Stimulated activated CD8-positive, alpha-beta memory T cell treated with anti-CD3 and anti-CD28 coated beads, Interleukin-7, amount 100 ng/mL, for 4 hours (primary cell): Measurements from ENCODE around the gene TIMM17A.
"Not testable (repeated sequence)": the region's sequence is repeated elsewhere in the genome, so short reads cannot be mapped to it uniquely, and the experiment has no call there.

ENCODE experiments used
- DNase-seq, 2 donors: peaks; one replicate each; pipeline ENCODE4 v3.0.0-alpha.2; 2020; ENCODE audit warnings: low read depth in 2 of 2

The TIMM17A gene

GRCh38 chr1:201940316-201940715, 15.0 kb upstream of the TIMM17A start:
- not testable (repeated sequence) for DNase-seq

GRCh38 chr1:201941420-201942128, 13.7 kb upstream of the TIMM17A start:
- no peak for DNase-seq

- DNase-seq: no peak
These were observed 13.2 kb upstream of the TIMM17A start for GRCh38 chr1:201942129-201942495.

GRCh38 chr1:201944002-201944401, 11.3 kb upstream of the TIMM17A start:
- no peak for DNase-seq

GRCh38 chr1:201944639-201945038, 10.7 kb upstream of the TIMM17A start:
- DNase-seq: no peak

- DNase-seq: no peak
These were observed 10.1 kb upstream of the TIMM17A start for GRCh38 chr1:201945157-201945556.

GRCh38 chr1:201945863-201946223, 9.5 kb upstream of the TIMM17A start:
- DNase-seq: no peak

- DNase-seq: no peak
These were observed 8.9 kb upstream of the TIMM17A start, which contains the start of gene LMOD1 for GRCh38 chr1:201946224-201946908. TSS of gene LMOD1 (minus strand) at chr1:201946548. CDS start at chr1:201946340, 208 bp downstream.

GRCh38 chr1:201947697-201948008, 7.7 kb upstream of the TIMM17A start:
- no peak for DNase-seq

GRCh38 chr1:201949491-201949890, 5.8 kb upstream of the TIMM17A start:
- DNase-seq: no peak

GRCh38 chr1:201954263-201955008, 867 bp upstream of the TIMM17A start:
- peak in 1 of 2 donors; percentile 2 for DNase-seq

- DNase-seq: no peak
These were observed 433 bp downstream of the TIMM17A start for GRCh38 chr1:201955729-201956143.

GRCh38 chr1:201958348-201958747, 3.0 kb downstream of the TIMM17A start:
- no peak for DNase-seq

- DNase-seq: not testable (repeated sequence)
These were observed 7.1 kb downstream of the TIMM17A start for GRCh38 chr1:201962382-201962781.

- no peak for DNase-seq
These were observed 9.0 kb downstream of the TIMM17A start for GRCh38 chr1:201964261-201964660.

- DNase-seq: no peak
These were observed 10.9 kb downstream of the TIMM17A start for GRCh38 chr1:201966171-201966570.

- DNase-seq: no peak
These were observed 13.1 kb downstream of the TIMM17A start for GRCh38 chr1:201968202-201968925.

GRCh38 chr1:201970334-201971159, 15.2 kb downstream of the TIMM17A start:
- no peak for DNase-seq

- peak; percentile 12 to 62 for DNase-seq
These were observed 26.8 kb downstream of the TIMM17A start for GRCh38 chr1:201982082-201982622.

GRCh38 chr1:201982623-201983379, 27.5 kb downstream of the TIMM17A start, which contains the start of gene RNPEP:
TSS of gene RNPEP (plus strand) at chr1:201982648. CDS start at chr1:201982667, 19 bp downstream.
- peak; percentile 2 to 36 for DNase-seq
